ENCODE data around the gene ZNF22. TPM values are rescaled to one million over a fixed set of nuclear protein-coding genes. Genes with fewer than 3 reads are reported as not detected.

ZNF22 gene
- total RNA-seq, 1 experiment from 2014 or later = 36.9 TPM

GRCh38 chr10:44985175-44985681 lies 15.5 kb upstream of the ZNF22 start:
- Histone ChIP-seq H3K4me2 (ENCODE audit: insufficient read depth, insufficient read length, low read length) (no peak overlapping the region), H3K27me3 (ENCODE audit: insufficient read depth, low read length) (no peaks in the 10 kb centered on the region), H2BK5ac (ENCODE audit: insufficient read length, low read length) (no peak overlapping the region), H3K14ac (ENCODE audit: insufficient read depth, low read length) (no peak overlapping the region), H3K9me3 (ENCODE audit: control insufficient read depth, low read depth, low read length) (no peaks in the 10 kb centered on the region), H3K9ac (ENCODE audit: extremely low read depth, insufficient read length, low read length) (no peak overlapping the region), H3K23me2 (ENCODE audit: insufficient read length, low read depth, low read length, poor library complexity, severe bottlenecking) (no peaks in the 10 kb centered on the region), H4K20me1 (ENCODE audit: control insufficient read depth, insufficient read depth, insufficient read length) (no peaks in the 10 kb centered on the region), H3K4me1 (ENCODE audit: insufficient read depth, low read length) (peaks cover 12% of the 10 kb centered on the region; the same call in 1 of the 2 replicates), H4K91ac (ENCODE audit: insufficient read length, low read depth, low read length) (no peak overlapping the region), H2AFZ (ENCODE audit: low read length) (no peak overlapping the region), H3K79me2 (ENCODE audit: insufficient read depth, low read length) (no peaks in the 10 kb centered on the region), H2BK120ac (ENCODE audit: low read depth, low read length, poor library complexity, severe bottlenecking) (no peak overlapping the region), H3K79me1 (ENCODE audit: insufficient read depth, low read depth, low read length, poor library complexity, severe bottlenecking) (no peaks in the 10 kb centered on the region), H2BK20ac (ENCODE audit: low read depth, low read length, poor library complexity, severe bottlenecking) (no peak overlapping the region), H4K5ac (ENCODE audit: insufficient read length, low read depth, low read length) (no peak overlapping the region), H2BK15ac (ENCODE audit: low read depth, low read length) (no peak overlapping the region), H3K4ac (ENCODE audit: low read depth, low read length) (no peak overlapping the region), H2BK12ac (ENCODE audit: insufficient read length, low read depth, low read length) (no peak overlapping the region), H3K23ac (ENCODE audit: insufficient read length, low read depth, low read length) (no peak overlapping the region), H3T11ph (ENCODE audit: low read length) (no peak overlapping the region), H3K18ac (ENCODE audit: insufficient read length, low read depth, low read length) (no peak overlapping the region), H3K56ac (ENCODE audit: insufficient read length, low read depth, low read length) (no peak overlapping the region), H4K8ac (replicated peaks; ENCODE audit: insufficient read length, low read depth, low read length) (no peak overlapping the region), H3K27ac (ENCODE audit: insufficient read length, low read depth, low read length) (no peak overlapping the region), H2AK5ac (ENCODE audit: insufficient read length, low read length) (no peak overlapping the region)
- H3K36me3 Mint-ChIP-seq (ENCODE audit: insufficient read depth in 1 of 3, low read depth in 3 of 3) = peaks cover 4 to 9% (median 8%) of the 10 kb centered on the region in 3 experiments; a peak in 5 of 7 replicates
- DNase-seq = no peak
- no peak overlapping the region for H3K4me3 Mint-ChIP-seq
- H3K27ac Mint-ChIP-seq = no peak overlapping the region
- no peak for TF ChIP-seq CTCF (conservative IDR thresholded peaks at IDR 0.05)
- H3K9me3 Mint-ChIP-seq = no peaks in the 10 kb centered on the region; a peak in 2 of 5 replicates
- H3K27me3 Mint-ChIP-seq (ENCODE audit: low read depth) = peaks cover 3% of the 10 kb centered on the region
- H3K4me1 Mint-ChIP-seq = peaks cover 63 to 67% of the 10 kb centered on the region in 2 experiments
- no CpG with 5 or more reads among the region's 9 CpGs for WGBS (ENCODE audit: extremely low coverage, insufficient read length, low lambda C conversion rate)

Data from H9 (cell line).